Loucy (cell line): ENCODE results near the gene SIRPG.
A peak's percentile ranks its signal among the peaks of the same experiment; 100 is the strongest.

Experiments
- H2AFZ ChIP-seq: fragments of 200-600 bp; sonication (generic); 2 replicates; pipeline ENCODE4 v1.6.0; 2016; ENCODE audit warnings: antibody characterized with exemption, mild to moderate bottlenecking, low read length, moderate library complexity
- H3F3A ChIP-seq: fragments of 200-600 bp; 2 replicates; pipeline ENCODE4 v1.6.0; 2016; ENCODE audit warnings: antibody characterized with exemption, low read depth, mild to moderate bottlenecking
- H3K27me3 ChIP-seq: fragments of 200-600 bp; sonication (generic); 2 replicates; pipeline ENCODE4 v1.6.1; 2014; ENCODE audit warnings: low read length, mild to moderate bottlenecking; ENCODE audit not compliant: insufficient read depth, poor library complexity, severe bottlenecking
- H3K36me3 ChIP-seq: fragments of 200-600 bp; sonication (generic); 2 replicates; pipeline ENCODE4 v1.6.1; 2016; ENCODE audit warnings: low read length; ENCODE audit not compliant: insufficient read depth
- H3K4me1 ChIP-seq: fragments of 200-600 bp; sonication (generic); 2 replicates; pipeline ENCODE4 v1.5.1; 2014; ENCODE audit warnings: low read length, mild to moderate bottlenecking; ENCODE audit not compliant: insufficient read depth, poor library complexity, severe bottlenecking
- H3K4me2 ChIP-seq: fragments of 200-600 bp; sonication (generic); 2 replicates; pipeline ENCODE4 v1.6.0; 2014; ENCODE audit warnings: antibody characterized with exemption, low read length, low read depth, mild to moderate bottlenecking; ENCODE audit not compliant: poor library complexity, severe bottlenecking
- H3K4me3 ChIP-seq: fragments of 200-600 bp; sonication (generic); 2 replicates; pipeline ENCODE4 v1.5.1; 2014; ENCODE audit warnings: low read length, mild to moderate bottlenecking, mixed read lengths; ENCODE audit not compliant: poor library complexity, severe bottlenecking
- H3K79me2 ChIP-seq: fragments of 200-600 bp; sonication (generic); 2 replicates; pipeline ENCODE4 v1.6.1; 2014; ENCODE audit warnings: low read length; ENCODE audit not compliant: insufficient read depth
- H3K9ac ChIP-seq: fragments of 200-600 bp; sonication (generic); 2 replicates; pipeline ENCODE4 v1.6.0; 2014; ENCODE audit warnings: mild to moderate bottlenecking, low read depth, low read length, moderate library complexity; ENCODE audit not compliant: poor library complexity, severe bottlenecking
- H3K9me2 ChIP-seq: fragments of 200-600 bp; sonication (generic); replicated peaks from 2 replicates; pipeline ENCODE4 v1.6.1; 2016; ENCODE audit warnings: low read depth, low read length, mixed read lengths
- H3K9me3 ChIP-seq: fragments of 200-600 bp; sonication (generic); 2 replicates; pipeline ENCODE4 v1.6.1; 2014; ENCODE audit warnings: mild to moderate bottlenecking, antibody characterized with exemption, low read length, low read depth; ENCODE audit not compliant: insufficient read depth
- H4K20me1 ChIP-seq: fragments of 200-600 bp; sonication (generic); 2 replicates; pipeline ENCODE4 v1.6.0; 2014; ENCODE audit warnings: antibody characterized with exemption, low read length, mild to moderate bottlenecking; ENCODE audit not compliant: insufficient read depth, poor library complexity, severe bottlenecking
- CTCF ChIP-seq: fragments of 200-600 bp; sonication (generic); conservative IDR thresholded peaks from 2 replicates; pipeline ENCODE4 v1.5.1; 2014; ENCODE audit warnings: mild to moderate bottlenecking, antibody characterized with exemption, low read length
- EZH2phosphoT487 ChIP-seq: fragments of 200-600 bp; IDR thresholded peaks from 2 replicates; pipeline ENCODE4 v1.6.1; 2018; ENCODE audit warnings: antibody characterized with exemption, mild to moderate bottlenecking, moderate library complexity, borderline replicate concordance

The SIRPG gene

GRCh38 chr20:1654996-1655395 lies 2.6 kb downstream of the SIRPG start:
- Histone ChIP-seq H3K9me2 (no peaks in the 10 kb centered on the region), H3K4me3 (no peak overlapping the region)

GRCh38 chr20:1652960-1653359 lies 4.6 kb downstream of the SIRPG start:
- peak overlapping the region; percentile 60 for H3K4me2 ChIP-seq
- no peak overlapping the region for H3K4me3 ChIP-seq
- no peak overlapping the region for H3K9ac ChIP-seq
- H3K9me3 ChIP-seq, result no peaks in the 10 kb centered on the region
- H3K9me2 ChIP-seq, result no peaks in the 10 kb centered on the region
- no peak for TF ChIP-seq CTCF
- no peak for TF ChIP-seq EZH2phosphoT487
- H2AFZ ChIP-seq, result no peak overlapping the region
- H3K27me3 ChIP-seq, result no peaks in the 10 kb centered on the region
- no peaks in the 10 kb centered on the region for H3F3A ChIP-seq
- H3K36me3 ChIP-seq, result no peaks in the 10 kb centered on the region
- no peaks in the 10 kb centered on the region for H4K20me1 ChIP-seq
- peaks cover 61% of the 10 kb centered on the region for H3K4me1 ChIP-seq
- no peaks in the 10 kb centered on the region for H3K79me2 ChIP-seq

More at GRCh38 chr20:1654996-1655395, 2.6 kb downstream of the SIRPG start:
- no peaks in the 10 kb centered on the region for H3K9me3 ChIP-seq
- H4K20me1 ChIP-seq, result no peaks in the 10 kb centered on the region
- peaks cover 66% of the 10 kb centered on the region for H3K4me1 ChIP-seq
- no peak overlapping the region for H3K9ac ChIP-seq
- H3F3A ChIP-seq, result 0 out of 2 replicates have a peak, but pooled peaks cover 2% of the 10 kb centered on the region
- H3K79me2 ChIP-seq, result no peaks in the 10 kb centered on the region
- peak overlapping the region; percentile 45 for H3K4me2 ChIP-seq
- no peak overlapping the region for H2AFZ ChIP-seq
- TF ChIP-seq CTCF (no peak), EZH2phosphoT487 (no peak)
- H3K36me3 ChIP-seq, result no peaks in the 10 kb centered on the region
- H3K27me3 ChIP-seq, result no peaks in the 10 kb centered on the region

GRCh38 chr20:1652104-1652503 lies 5.5 kb downstream of the SIRPG start:
- Histone ChIP-seq H3K9me3 (no peaks in the 10 kb centered on the region), H3K9ac (no peak overlapping the region), H3K9me2 (no peaks in the 10 kb centered on the region), H4K20me1 (no peaks in the 10 kb centered on the region), H3K36me3 (no peaks in the 10 kb centered on the region), H3K4me2 (peak overlapping the region; percentile 60), H3K27me3 (no peaks in the 10 kb centered on the region), H2AFZ (no peak overlapping the region), H3K4me3 (peak overlapping the region; percentile 33), H3K4me1 (peaks cover 52% of the 10 kb centered on the region), H3K79me2 (no peaks in the 10 kb centered on the region), H3F3A (no peaks in the 10 kb centered on the region)
- TF ChIP-seq CTCF (no peak), EZH2phosphoT487 (no peak)
